Gastroesophageal sphincter (tissue), 4 donors: ENCODE data around the gene CCT7. TPM values are rescaled to one million over a fixed set of nuclear protein-coding genes. Genes with fewer than 3 reads are reported as not detected.

Experiments used
- ATAC-seq: fragments of 150-250 bp; one replicate; pipeline ENCODE4 v1.9.1; 2016; ENCODE audit warnings: mild to moderate bottlenecking, moderate library complexity
- H3K27ac ChIP-seq, 4 donors: fragments of 200-600 bp; sonication (generic) in 3 of 4; 1 replicate in 3 of 4; 2 replicates in 1 of 4; pipeline ENCODE4 v1.5.1; 2016 to 2019
- H3K27me3 ChIP-seq: fragments of 200-600 bp; sonication (generic); one replicate; pipeline ENCODE4 v1.5.1; 2019
- H3K36me3 ChIP-seq, 2 donors: fragments of 200-600 bp; sonication (generic); one replicate each; pipeline ENCODE4 v1.5.1; 2019; ENCODE audit warnings: control low read depth in 1 of 2
- H3K4me1 ChIP-seq, 3 donors: fragments of 200-600 bp; sonication (generic); 1 replicate in 2 of 3; 2 replicates in 1 of 3; pipeline ENCODE4 v1.5.1; 2016 to 2019; ENCODE audit warnings: control low read depth in 2 of 3
- H3K4me3 ChIP-seq, 2 donors: fragments of 200-600 bp; sonication (generic); one replicate each; pipeline ENCODE4 v1.5.1; 2019; ENCODE audit warnings: mild to moderate bottlenecking in 1 of 2, moderate library complexity in 1 of 2
- H3K9me3 ChIP-seq, 3 donors: fragments of 200-600 bp; sonication (generic); one replicate each; pipeline ENCODE4 v1.5.1; 2017 to 2019; ENCODE audit warnings: control low read depth in 2 of 3
- CTCF ChIP-seq, 4 experiments: fragments of 200-600 bp in 2 of 4; fragments of 450-650 bp in 2 of 4; sonication (generic) in 1 of 4; IDR thresholded peaks; one replicate each; pipeline ENCODE4 v1.5.1; 2017 to 2019; ENCODE audit warnings: antibody characterized with exemption in 4 of 4, mild to moderate bottlenecking in 2 of 4, moderate library complexity in 2 of 4
- EP300 ChIP-seq: sonication (generic); formaldehyde crosslinking; IDR thresholded peaks from one replicate; pipeline ENCODE4 v1.6.1; 2017; ENCODE audit warnings: antibody characterized with exemption, mild to moderate bottlenecking
- POLR2A ChIP-seq, 2 donors: fragments of 450-650 bp; IDR thresholded peaks; one replicate each; pipeline ENCODE4 v1.6.1; 2017; ENCODE audit warnings: antibody characterized with exemption in 2 of 2, mild to moderate bottlenecking in 2 of 2, moderate library complexity in 1 of 2
- POLR2AphosphoS5 ChIP-seq: sonication (generic); formaldehyde crosslinking; IDR thresholded peaks from one replicate; pipeline ENCODE4 v1.6.1; 2017; ENCODE audit warnings: antibody characterized with exemption
- WGBS, 2 donors: methylation state at CpG; one replicate each; pipeline ENCODE4 v1.1.5; 2018; ENCODE audit warnings: low coverage in 1 of 2; 5-methylcytosine and 5-hydroxymethylcytosine counted together
- total RNA-seq, 4 donors: library from RNA; depleted of rRNA; stranded (reverse); fragments of >200 nt; gene quantifications; one replicate each; pipeline ENCODE4 v1.1.0, GENCODE V29; 2016

The CCT7 gene
- total RNA-seq, 4 donors from 2014 or later, result 221 to 258 (median 240) TPM

GRCh38 chr2:73235315-73236028 lies 1.4 kb downstream of the CCT7 start:
- no peak for ATAC-seq
- WGBS, 2 donors, result 0 to 65% methylated on average over 1 to 11 of the region's 11 CpGs
- peaks cover 0 to 26% of the 10 kb centered on the region in 2 donors for H3K36me3 ChIP-seq
- no peaks in the 10 kb centered on the region for H3K27me3 ChIP-seq
- H3K4me3 ChIP-seq, result peak overlapping the region; percentile 53 to 86
- peak overlapping the region in 1 of 4 donors; percentile 89 for H3K27ac ChIP-seq
- peaks cover 0 to 57% (median 15%) of the 10 kb centered on the region in 3 donors for H3K4me1 ChIP-seq
- no peaks in the 10 kb centered on the region for H3K9me3 ChIP-seq
- no peak for TF ChIP-seq EP300
- no peak for TF ChIP-seq CTCF (IDR thresholded peaks at IDR 0.05)
- no peak for TF ChIP-seq POLR2AphosphoS5
- no peak for TF ChIP-seq POLR2A (IDR thresholded peaks at IDR 0.05)

- Histone ChIP-seq H3K4me3 (no peak overlapping the region), H3K27ac (no peak overlapping the region), H3K9me3 (no peaks in the 10 kb centered on the region), H3K4me1 (peaks cover 0 to 56% (median 15%) of the 10 kb centered on the region in 3 donors), H3K27me3 (no peaks in the 10 kb centered on the region), H3K36me3 (peaks cover 0 to 42% of the 10 kb centered on the region in 2 donors)
- TF ChIP-seq POLR2A (IDR thresholded peaks at IDR 0.05) (no peak), EP300 (no peak), CTCF (IDR thresholded peaks at IDR 0.05) (no peak), POLR2AphosphoS5 (no peak)
- 44 to 64% methylated on average over 1 of the region's 1 CpG for WGBS, 2 donors
- no peak for ATAC-seq
These were observed 3.1 kb downstream of the CCT7 start for GRCh38 chr2:73237168-73237567.

- 40 to 44% methylated on average over 1 to 2 of the region's 3 CpGs for WGBS, 2 donors
- Histone ChIP-seq H3K9me3 (no peaks in the 10 kb centered on the region), H3K36me3 (peaks cover 0 to 52% of the 10 kb centered on the region in 2 donors), H3K4me1 (peaks cover 0 to 51% (median 12%) of the 10 kb centered on the region in 3 donors), H3K27me3 (no peaks in the 10 kb centered on the region), H3K4me3 (no peak overlapping the region), H3K27ac (no peak overlapping the region)
- TF ChIP-seq EP300, result no peak
- TF ChIP-seq POLR2AphosphoS5, result no peak
- no peak for TF ChIP-seq POLR2A (IDR thresholded peaks at IDR 0.05)
- no peak for TF ChIP-seq CTCF (IDR thresholded peaks at IDR 0.05)
- no peak for ATAC-seq
These were observed 4.0 kb downstream of the CCT7 start for GRCh38 chr2:73238149-73238548.

- Histone ChIP-seq H3K4me1 (peaks cover 0 to 51% (median 12%) of the 10 kb centered on the region in 3 donors), H3K9me3 (no peaks in the 10 kb centered on the region), H3K27me3 (no peaks in the 10 kb centered on the region), H3K27ac (no peak overlapping the region), H3K36me3 (peaks cover 0 to 61% of the 10 kb centered on the region in 2 donors), H3K4me3 (no peak overlapping the region)
- WGBS, 2 donors, result 80 to 100% methylated on average over 1 of the region's 1 CpG
- no peak for ATAC-seq
- TF ChIP-seq POLR2AphosphoS5 (no peak), EP300 (no peak), CTCF (IDR thresholded peaks at IDR 0.05) (no peak), POLR2A (IDR thresholded peaks at IDR 0.05) (no peak)
These were observed 4.9 kb downstream of the CCT7 start for GRCh38 chr2:73238976-73239375.

GRCh38 chr2:73239776-73240175 lies 5.7 kb downstream of the CCT7 start:
- Histone ChIP-seq H3K4me3 (no peak overlapping the region), H3K36me3 (peaks cover 0 to 69% of the 10 kb centered on the region in 2 donors), H3K27me3 (no peaks in the 10 kb centered on the region), H3K27ac (no peak overlapping the region), H3K9me3 (no peaks in the 10 kb centered on the region), H3K4me1 (peaks cover 0 to 48% (median 12%) of the 10 kb centered on the region in 3 donors)
- WGBS, 2 donors, result 40 to 57% methylated on average over 1 to 3 of the region's 3 CpGs
- ATAC-seq, result no peak
- TF ChIP-seq EP300, result no peak
- no peak for TF ChIP-seq CTCF (IDR thresholded peaks at IDR 0.05)
- TF ChIP-seq POLR2A (IDR thresholded peaks at IDR 0.05), result no peak
- no peak for TF ChIP-seq POLR2AphosphoS5
